Coronary artery (tissue), 2 donors: ENCODE results near the gene CALN1.
"Not testable (repeated sequence)": the region's sequence is repeated elsewhere in the genome, so short reads cannot be mapped to it uniquely, and the experiment has no call there.

Experiments used
- DNase-seq: peaks from one replicate; pipeline ENCODE4 v3.0.0-alpha.2; 2017; ENCODE audit warnings: low spot score
- H3K27ac ChIP-seq, 2 donors: fragments of 200-600 bp; sonication (generic); one replicate each; pipeline ENCODE4 v1.5.1; 2016 to 2019
- H3K4me3 ChIP-seq: fragments of 200-600 bp; sonication (generic); 2 replicates; pipeline ENCODE4 v1.5.1; 2016; ENCODE audit warnings: mild to moderate bottlenecking, moderate library complexity
- CTCF ChIP-seq: fragments of 200-600 bp; sonication (generic); IDR thresholded peaks from one replicate; pipeline ENCODE4 v1.5.1; 2019; ENCODE audit warnings: antibody characterized with exemption

CALN1 gene

DNA sequence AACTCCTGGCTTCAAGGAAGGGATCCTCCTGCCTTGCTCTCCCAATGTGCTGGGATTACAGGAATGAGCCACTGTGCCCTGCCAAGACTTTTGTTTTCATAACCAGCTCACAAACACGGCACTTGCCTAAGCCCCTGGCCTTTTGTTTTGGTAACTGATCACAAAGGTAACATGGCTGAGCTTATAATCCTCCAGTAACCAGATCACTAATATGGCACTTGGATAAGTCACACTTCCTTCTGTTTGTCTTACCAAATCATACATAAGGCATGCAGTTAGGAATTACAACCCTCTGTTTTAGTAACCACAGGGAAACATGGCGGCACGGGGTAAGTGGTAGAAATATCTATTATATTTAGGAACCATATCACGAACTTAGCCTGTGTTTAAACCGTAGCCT is 577.1 kb downstream of the CALN1 start:
- no peak for DNase-seq
- no peak overlapping the region for H3K4me3 ChIP-seq
- H3K27ac ChIP-seq, result no peak overlapping the region
- no peak for TF ChIP-seq CTCF

GRCh38 chr7:71829515-71829914 is 582.6 kb downstream of the CALN1 start:
- no peak for DNase-seq
- no peak for TF ChIP-seq CTCF
- Histone ChIP-seq H3K4me3 (no peak overlapping the region), H3K27ac (no peak overlapping the region)

GRCh38 chr7:71828361-71828760 is 583.8 kb downstream of the CALN1 start:
- no peak overlapping the region for H3K4me3 ChIP-seq
- TF ChIP-seq CTCF, result no peak
- no peak for DNase-seq
- no peak overlapping the region for H3K27ac ChIP-seq

GRCh38 chr7:71826141-71826540 is 586.0 kb downstream of the CALN1 start:
- no peak overlapping the region for H3K27ac ChIP-seq
- H3K4me3 ChIP-seq, result no peak overlapping the region
- no peak for DNase-seq
- no peak for TF ChIP-seq CTCF

GRCh38 chr7:71824006-71824760 is 588.0 kb downstream of the CALN1 start:
- Histone ChIP-seq H3K4me3 (no peak overlapping the region), H3K27ac (no peak overlapping the region)
- no peak for TF ChIP-seq CTCF
- no peak for DNase-seq

DNA sequence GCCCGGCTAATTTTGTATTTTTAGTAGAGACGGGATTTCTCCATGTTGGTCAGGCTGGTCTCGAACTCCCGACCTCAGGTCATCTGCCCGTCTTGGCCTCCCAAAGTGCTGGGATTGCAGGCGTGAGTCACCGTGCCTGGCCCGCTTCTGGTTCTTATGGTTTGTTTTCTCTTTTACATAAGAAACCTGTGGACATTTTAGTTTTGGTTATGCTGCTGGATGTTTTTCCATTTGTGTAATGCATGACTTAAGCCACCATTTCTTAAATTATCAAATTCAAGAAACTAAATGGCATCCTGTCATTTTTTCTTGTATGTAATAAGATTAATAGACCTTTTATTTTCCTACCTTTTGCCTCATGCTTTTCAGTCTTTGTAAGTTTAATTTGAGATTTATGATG is 589.7 kb downstream of the CALN1 start:
- not testable (repeated sequence) for H3K4me3 ChIP-seq, DNase-seq

DNA sequence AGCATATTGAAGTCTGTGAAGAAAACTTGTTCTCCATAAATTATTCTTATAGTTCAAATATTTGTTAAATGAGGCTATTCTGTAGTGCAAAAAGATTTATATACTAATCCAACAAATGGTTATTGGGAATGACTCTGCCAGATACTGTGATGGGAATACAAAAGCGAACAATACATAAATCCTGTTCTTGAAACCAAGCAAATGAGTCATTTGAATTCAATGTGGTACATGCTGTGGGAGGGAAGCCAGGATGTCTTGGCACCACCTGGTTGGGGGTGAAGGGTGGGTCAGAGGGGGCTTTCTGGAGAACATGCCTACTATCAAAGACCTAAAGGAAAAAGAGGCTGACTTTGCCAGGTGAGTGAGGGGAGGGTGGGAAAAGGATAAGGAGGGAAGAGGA is 594.2 kb downstream of the CALN1 start:
- Histone ChIP-seq H3K27ac (no peak overlapping the region), H3K4me3 (no peak overlapping the region)
- TF ChIP-seq CTCF, result no peak
- DNase-seq, result no peak

More for the DNA sequence above, 589.7 kb downstream of the CALN1 start:
- not testable (repeated sequence) for H3K27ac ChIP-seq
